GM21360 (cell line): ENCODE data around the gene APOL4.
"Not testable (repeated sequence)": the region's sequence is repeated elsewhere in the genome, so short reads cannot be mapped to it uniquely, and the experiment has no call there.

Source experiments
- ATAC-seq: cut with Tn5 transposase; IDR thresholded peaks from one replicate; pipeline ENCODE4 v1.9.1; 2021; ENCODE audit warnings: mild to moderate bottlenecking, moderate library complexity; ENCODE audit not compliant: unreplicated experiment

The APOL4 gene

DNA sequence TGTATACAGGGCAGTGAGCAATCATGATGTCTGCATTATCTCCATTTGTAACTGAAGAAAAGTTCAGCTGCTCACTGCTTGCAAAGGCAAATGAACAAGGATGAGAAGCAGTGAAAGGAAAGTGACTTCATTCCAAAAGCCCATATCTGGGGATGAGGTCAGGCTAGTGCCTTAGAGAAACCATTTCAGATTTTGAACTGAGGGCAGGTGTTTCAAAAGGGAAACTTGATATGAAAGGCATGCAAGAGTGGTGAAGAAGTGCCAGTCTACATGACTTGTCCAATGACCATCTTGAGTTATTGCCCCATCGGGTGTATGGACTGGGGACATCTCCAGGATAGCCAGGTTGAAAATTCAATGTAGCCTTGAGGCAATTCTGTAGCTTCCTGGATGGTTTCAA lies 7.3 kb upstream of the APOL4 start:
- ATAC-seq: no peak

DNA sequence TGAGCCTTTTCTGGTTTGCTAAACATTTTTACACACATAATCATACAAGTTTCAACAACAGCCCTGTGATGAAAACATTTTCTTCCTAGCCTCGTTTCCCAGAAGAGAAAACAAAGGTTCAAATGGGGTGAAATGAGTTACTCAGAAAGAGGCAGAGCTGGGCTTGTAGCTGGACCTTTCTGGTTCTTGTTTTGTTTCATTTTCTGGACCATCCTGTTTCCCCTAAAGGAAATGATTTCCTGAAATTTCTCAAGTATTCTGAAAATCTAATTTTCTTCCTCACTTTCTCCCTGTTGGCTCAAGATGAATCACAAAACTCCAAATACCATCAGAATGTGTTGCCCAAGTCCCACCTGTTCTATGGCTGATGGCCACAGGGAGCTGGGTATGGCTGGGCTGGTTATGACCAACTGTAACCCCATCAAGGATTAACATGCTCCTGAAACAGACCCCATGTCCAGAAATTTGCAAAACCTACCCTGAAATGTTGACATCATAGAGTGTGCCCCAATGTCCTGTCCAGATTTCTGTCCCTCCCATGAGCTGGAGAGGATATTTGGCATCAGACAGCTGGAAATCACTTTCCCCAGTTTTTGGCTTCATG lies 6.7 kb upstream of the APOL4 start:
- ATAC-seq: no peak

GRCh38 chr22:36206255-36206654 lies 4.6 kb upstream of the APOL4 start:
- no peak for ATAC-seq

DNA sequence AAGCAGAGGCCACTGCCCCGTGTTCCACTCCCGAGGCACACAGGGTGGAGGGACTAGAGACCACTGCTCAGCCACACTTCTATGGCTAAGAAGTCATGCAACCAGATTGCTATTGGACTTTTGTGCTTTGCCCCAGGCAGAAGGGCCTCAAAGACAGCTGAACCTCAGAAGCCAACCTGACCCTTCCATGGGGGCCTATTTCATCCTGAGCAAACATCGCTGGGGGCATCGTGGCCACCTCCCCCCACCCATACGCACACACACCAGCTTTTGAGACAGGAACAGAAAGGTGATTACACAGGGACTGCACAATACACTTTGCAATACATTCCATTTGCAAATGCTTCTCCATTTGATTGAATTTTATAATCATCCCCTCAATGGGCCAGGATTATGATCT lies 4.0 kb upstream of the APOL4 start:
- ATAC-seq: not testable (repeated sequence)

GRCh38 chr22:36204632-36205015 lies 3.0 kb upstream of the APOL4 start:
- no peak for ATAC-seq

GRCh38 chr22:36204001-36204631 lies 2.5 kb upstream of the APOL4 start:
- ATAC-seq: no peak

- not testable (repeated sequence) for ATAC-seq
Observed at GRCh38 chr22:36203441-36203840, 1.8 kb upstream of the APOL4 start.

DNA sequence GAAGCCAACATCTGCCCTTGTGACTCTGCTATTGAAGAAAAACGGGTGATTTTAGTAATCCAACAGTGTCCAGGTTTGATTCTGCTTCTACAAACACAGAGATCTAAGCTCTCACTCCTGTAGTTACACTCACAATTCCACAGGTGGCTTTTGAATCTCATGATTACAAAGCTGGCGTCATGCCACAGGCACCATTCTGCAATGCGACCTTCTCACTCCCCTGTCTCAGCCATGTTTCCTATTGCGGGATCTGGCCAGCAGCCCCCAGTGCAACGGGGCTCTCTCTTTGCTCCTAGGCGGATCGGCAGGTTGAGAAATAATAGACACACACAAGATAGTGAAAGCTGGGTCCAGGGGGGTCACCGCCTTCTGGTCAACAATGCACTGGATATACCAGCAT lies 1.3 kb upstream of the APOL4 start:
- ATAC-seq: not testable (repeated sequence)

GRCh38 chr22:36201025-36201424 lies 584 bp downstream of the APOL4 start:
- ATAC-seq: not testable (repeated sequence)

DNA sequence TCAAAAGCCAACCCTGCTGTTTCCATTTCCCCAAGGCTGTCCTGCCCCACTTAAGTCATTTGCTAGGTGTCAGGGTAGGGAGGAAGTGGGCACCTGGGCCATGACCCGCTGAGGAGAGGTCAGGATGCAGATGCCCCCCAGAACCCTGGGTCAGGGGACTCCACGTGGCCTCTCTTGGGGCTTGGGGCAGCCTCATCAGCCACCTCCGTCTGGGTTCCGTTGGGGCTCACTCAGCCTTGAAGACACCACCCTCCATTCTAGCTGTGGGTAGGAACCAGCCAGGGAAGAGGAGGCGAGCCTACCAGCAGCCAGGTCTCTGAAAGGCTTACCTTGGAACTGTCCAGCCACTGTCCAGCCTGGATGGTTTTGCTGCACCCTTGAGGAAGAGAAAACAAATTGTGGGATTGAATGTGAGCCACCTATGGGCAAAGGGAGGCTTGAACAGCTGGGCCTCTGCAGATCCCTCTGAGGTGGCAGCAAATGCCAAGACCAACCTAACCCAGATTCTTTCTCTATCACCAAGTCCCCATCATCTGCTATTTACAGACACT lies 2.5 kb downstream of the APOL4 start:
- no peak for ATAC-seq

DNA sequence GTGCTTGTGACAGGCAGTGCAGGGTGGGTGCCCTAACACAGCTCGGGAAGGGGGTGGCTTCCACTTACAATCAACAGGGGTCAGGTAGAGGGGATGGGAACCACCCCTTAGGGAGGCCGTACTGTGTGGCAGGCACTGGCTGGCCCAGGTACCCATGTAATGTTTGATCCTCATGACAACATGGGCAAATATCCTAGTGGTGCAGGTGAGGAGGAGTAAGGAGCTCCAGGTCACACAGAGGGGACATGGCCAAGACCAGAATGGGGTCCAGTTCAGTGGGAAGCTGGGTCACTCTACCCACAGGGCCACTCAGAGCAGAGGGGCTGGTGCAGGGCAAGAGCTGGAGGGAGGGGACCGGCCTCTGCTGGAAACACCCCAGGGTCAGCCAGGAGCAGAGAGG lies 3.1 kb downstream of the APOL4 start:
- ATAC-seq: no peak

GRCh38 chr22:36197514-36198146 lies 4.0 kb downstream of the APOL4 start:
- no peak for ATAC-seq

- no peak for ATAC-seq
Observed at GRCh38 chr22:36197065-36197440, 4.6 kb downstream of the APOL4 start.

- ATAC-seq: no peak
Observed at GRCh38 chr22:36196254-36197064, 5.2 kb downstream of the APOL4 start.

- ATAC-seq: no peak
Observed at GRCh38 chr22:36194971-36195370, 6.6 kb downstream of the APOL4 start.

DNA sequence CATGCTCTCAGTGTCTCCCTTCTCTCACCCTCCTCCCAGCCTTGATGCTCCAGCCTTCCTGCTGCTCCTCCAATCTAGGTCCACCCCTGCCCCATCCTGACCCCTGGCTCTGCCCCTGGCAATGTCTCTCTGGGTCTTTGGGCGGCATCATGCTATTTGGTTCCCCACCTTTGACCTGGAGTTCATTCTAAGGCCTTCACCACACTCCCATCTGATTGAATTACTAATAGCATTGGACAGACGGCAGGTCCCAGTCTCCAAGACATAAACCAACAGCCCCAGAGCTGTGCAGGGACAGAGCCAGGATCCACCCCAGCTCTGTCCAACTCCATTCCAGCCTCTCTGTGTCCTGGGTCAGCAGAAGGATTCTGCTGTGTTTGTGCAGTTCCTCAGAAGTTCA lies 7.2 kb downstream of the APOL4 start:
- no peak for ATAC-seq

DNA sequence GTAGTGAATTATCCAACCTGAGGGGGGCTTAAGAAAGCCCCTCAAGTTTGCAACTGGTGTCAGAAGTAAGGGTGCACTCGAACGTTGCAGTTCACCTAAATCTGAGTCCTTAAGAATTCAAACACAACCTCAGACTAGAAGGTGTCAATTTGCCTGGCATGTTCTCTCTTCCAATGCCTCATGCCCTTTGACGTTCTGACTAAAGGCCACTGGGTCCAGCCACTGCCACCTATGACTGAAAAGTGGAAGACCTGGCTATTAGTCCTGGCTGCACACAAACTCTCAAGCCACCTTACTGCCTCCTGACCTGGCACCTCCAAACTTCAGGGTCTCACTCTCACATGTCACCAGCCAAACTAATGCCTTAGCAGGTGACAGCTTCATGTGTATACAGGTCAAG lies 8.0 kb downstream of the APOL4 start:
- ATAC-seq: no peak

- ATAC-seq: no peak
Observed at GRCh38 chr22:36193171-36193570, 8.4 kb downstream of the APOL4 start.

DNA sequence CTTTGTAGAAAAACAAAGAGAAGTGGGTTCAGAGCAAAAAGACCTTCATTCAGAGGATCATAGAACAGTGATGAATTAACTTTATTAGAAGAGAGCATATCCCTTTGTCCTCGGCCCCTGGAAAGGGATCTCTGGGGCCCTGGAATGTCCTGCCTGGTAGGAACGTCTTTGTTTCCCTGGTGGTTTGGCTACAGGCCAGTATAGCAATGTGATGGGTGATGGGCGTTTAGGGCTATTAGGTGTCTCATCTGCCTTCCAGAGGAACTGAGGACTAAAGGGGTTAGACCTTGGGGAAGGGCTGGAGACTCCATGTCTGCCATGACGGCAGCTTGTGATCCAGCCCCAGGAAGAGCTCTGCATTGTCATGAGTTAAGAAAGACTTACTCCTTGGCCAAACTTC lies 9.1 kb downstream of the APOL4 start:
- no peak for ATAC-seq

DNA sequence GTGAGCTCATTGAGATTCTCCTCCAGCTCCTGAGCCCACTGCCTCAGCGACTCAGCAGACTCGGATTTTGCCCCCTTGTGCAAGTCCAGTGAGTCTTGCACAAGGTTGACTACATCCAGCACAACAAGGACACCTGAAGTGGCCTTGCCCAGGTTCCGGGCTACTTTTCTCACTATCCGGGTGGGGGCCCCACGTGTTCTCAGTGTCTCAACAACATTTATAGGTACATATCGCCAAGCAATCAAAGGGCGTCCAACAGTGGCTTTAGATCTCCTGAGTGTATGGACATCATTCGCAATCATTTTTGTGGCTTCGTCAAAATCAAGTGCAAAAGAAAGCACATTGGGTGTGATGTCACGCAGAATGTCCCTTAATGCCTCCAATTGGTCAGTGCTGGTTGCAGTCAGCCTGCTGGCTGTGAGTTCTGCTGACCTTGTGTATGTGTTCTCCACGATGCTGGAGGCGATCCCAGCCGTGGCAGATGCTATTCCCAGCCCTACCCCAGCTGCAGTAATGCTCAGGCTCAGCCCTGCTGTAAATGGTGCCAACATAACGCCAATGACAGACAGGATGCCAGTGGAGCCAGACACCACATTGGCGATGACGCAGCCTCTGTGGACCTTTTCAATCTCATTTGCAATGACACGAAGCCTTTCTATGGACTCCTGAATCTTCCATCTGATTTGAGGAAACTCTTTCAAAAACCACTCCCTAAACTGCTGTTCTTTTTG lies 10.3 kb downstream of the APOL4 start:
- no peak for ATAC-seq

GRCh38 chr22:36187862-36188261 lies 13.7 kb downstream of the APOL4 start:
- ATAC-seq: not testable (repeated sequence)
